Tongue (tissue), 2 donors: Measurements from ENCODE around the gene SPTBN1. TPM values are rescaled to one million over a fixed set of nuclear protein-coding genes. Genes with fewer than 3 reads are reported as not detected.
A peak's percentile ranks its signal among the peaks of the same experiment; 100 is the strongest.

Source experiments
- DNase-seq: peaks from one replicate; pipeline ENCODE4 v3.0.0-alpha.2; 2015
- total RNA-seq: library from RNA; depleted of rRNA; stranded (reverse); fragments of >200 nt; gene quantifications from one replicate; pipeline ENCODE4 v1.2.3, GENCODE V29; 2014

SPTBN1 gene
- total RNA-seq, 1 donor from 2014 or later, result 402 TPM

DNA sequence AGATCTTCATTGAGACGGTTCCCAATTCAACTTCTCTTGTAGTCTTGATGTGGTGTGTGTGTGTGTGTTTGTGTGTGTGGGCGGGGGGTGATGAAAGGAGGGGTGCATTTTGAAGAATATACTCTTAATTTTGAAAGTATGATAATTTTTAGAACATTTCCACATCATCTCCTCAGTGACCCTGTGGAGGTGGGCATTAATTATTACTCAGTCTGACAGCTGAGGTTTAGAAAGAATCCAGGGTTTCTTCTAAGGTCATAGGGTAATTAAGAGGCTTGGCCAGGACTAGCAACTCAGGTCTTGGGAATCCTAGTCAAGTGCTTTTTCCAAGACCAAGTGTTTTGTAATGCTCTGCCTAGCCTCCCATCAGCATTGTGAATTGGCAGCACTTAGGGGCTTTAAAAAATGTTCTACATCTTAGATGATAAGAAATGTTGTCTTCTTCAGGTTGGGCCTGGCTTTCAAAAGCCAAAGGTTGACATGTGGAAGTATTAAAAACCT is 100.5 kb downstream of the SPTBN1 start:
- no peak for DNase-seq

DNA sequence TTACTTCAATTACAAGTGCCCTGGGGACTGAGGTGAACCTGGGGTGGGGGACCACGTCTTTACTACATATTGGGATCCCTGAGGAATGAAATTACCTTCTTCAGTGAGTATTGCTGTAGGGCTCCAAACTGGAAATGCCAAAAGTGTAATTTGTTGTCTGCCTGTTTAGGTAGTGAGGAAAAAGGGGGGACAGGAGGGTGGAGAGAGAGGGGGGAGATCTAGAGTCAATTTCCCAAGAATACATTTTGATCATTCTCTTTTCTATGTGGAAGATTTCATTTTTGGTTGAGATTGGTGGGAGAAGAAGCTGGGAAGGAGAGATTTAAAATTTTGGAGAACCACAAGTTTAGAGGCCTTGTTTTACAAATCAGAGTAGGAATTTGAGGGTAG is 101.1 kb downstream of the SPTBN1 start:
- DNase-seq, result no peak

DNA sequence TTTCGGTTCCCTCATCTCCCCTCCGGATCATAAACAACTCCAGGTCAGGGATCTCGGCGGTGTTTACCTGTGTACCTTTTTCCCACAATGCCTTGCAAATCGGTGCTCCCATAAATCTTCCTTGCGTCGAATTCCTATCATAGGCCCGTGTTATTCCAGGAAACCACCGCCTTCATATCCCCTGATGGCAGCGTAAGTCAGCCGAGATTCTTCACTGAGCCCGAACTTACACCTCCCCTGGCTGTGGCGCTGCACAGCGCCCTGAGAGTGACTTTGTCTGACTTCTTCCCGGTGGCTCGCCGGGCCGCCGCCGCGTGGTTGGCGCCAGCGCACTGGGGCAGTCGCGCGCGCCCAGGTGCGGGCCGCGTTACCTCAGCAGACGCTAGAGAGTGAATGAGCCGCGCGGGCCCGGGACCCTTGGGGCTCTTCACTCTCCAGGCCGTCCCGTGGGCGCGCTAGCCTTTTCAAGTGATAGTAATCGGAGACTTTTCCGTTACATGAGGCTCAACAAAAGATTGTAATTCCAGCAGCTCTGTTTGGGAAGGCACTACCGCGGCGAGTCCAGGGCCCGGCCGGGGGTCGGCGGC is 101.6 kb downstream of the SPTBN1 start:
- DNase-seq, result peak; percentile 63

DNA sequence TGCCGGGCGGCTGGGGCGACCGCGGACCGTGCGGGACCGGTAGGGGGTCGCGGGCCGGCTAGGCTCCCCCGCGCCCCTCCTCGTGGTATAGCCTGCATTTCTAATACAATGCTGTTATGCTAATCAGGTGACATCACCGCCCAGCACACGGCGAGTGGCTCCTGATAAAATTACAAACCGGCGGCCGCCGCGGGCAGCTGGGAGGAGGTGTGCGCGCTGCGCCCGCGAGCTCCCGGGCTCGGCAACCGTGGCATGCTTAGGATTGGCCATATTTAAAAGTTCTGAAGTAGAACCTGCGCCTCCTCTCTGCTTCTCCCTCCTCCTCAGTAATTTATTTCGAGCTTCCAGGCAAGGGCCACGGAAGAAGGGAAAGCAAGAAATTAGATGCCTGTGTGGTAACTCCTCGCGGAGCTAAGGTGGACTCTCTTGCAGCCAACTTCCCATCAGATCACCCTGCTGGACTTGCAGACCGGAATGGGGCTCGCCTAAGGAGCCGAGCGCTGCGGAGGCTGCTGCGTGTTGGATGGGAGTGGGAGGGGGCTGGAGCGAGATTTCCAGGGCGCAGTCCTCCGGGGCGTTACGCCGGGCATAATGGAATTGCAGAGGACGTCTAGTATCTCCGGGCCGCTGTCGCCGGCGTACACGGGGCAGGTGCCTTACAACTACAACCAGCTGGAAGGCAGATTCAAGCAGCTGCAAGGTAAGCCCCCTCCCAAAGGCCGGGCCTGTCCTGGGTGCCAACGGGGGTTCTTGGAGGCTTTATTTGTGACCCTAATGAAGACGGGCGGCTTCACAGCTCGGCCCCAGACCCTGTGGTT is 102.3 kb downstream of the SPTBN1 start:
- peak; percentile 76 for DNase-seq

DNA sequence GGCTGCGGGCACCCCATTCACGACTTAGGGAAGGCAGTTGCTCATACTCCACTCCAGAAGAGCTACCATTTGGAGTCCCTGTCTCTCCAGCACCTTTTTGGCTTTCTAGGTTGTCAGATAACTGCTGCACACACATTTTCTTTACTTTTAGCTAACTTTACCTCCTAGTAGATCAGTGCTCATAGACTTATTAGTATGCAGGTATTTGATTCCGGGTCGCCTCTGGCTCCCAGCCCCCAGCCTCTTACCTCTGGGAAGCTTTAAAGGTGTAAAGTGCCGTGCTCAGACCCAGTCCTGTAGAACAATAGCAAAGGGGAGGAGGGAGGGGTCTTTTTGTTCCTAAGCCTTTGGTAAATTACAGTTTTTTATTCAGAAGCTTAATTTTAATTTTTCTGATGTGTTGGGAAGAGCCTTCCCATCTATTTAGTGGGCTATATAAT is 102.9 kb downstream of the SPTBN1 start:
- no peak for DNase-seq

DNA sequence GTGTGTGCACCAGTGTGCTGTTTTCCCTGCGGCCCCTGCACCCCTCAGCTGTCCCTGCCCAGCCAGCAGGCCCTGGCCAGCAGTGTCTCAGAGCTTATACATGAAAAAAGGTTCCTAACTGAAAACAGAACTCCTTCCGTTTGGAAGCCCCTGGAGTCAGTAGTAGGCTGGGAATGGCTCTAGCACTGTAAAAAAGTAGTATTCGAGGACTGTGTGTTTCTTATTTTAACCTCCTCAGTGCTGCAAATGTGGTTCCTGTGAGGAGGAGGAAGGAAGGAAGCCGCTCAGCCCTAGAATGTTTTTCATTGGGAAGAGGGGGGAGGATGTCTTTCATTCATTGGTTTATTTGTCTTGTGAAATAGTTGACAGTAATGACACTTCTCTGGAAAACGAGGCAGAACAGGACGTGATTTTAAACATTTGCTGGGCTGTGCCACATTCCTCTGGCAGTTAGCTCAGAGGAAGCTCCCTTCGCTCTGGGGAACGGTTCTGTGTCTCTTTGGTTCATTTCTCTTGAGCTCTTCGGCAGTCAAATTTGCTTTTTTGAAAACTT is 103.5 kb downstream of the SPTBN1 start:
- peak; percentile 68 for DNase-seq

DNA sequence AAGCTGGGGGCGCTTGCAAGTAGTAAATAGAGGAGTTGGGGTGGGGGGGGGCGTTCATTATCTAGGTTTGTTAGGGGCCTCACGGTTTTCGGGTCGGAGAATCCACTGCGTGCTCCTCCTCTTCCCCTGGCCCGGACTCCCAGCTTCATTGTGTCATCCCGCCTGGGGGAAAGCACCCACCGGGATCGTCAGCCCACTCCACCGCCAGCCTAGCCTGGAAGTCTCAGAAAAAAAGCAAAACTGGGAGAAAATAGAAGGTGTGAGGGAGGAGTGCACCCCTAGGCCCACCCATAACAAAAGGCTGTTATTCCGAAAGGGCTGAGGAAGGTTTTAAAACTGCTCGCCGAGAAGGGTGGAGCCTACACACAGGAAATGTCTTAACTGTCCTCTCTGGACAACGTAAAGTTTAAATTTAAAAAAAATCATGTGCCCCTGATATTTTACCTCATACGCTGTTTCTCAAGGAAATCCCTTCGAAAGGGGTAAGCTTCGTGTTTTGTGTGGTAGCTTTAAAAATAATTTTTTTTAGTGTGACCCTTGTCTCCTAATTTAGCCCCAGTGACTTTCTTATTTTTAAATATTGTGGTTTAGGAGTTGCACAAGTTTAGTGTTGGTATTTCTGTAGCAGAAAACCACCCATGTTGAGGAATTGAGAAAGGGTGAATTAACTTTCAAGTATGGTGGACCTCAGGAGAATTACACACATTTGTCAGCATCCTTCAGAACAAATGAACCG is 104.2 kb downstream of the SPTBN1 start:
- DNase-seq, result peak; percentile 62

DNA sequence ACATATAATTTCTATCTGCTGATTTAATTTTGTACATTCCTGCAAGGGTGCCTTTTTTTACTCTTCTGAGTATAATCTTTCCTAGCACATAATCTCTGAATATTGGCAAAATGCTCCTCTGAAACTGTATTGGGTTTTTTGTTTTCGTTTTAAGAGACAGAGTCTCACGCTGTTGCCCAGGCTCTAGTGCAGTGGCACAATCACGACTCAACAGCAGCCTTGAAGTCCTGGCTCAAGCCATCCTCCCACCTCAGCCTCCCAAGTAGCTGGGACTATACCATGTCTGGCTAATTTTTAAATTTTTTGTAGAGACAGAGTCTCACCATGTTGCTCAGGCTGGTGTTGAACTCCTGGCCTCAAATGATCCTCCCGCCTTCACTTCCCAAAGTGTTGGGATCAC is 104.9 kb downstream of the SPTBN1 start:
- DNase-seq, result no peak

DNA sequence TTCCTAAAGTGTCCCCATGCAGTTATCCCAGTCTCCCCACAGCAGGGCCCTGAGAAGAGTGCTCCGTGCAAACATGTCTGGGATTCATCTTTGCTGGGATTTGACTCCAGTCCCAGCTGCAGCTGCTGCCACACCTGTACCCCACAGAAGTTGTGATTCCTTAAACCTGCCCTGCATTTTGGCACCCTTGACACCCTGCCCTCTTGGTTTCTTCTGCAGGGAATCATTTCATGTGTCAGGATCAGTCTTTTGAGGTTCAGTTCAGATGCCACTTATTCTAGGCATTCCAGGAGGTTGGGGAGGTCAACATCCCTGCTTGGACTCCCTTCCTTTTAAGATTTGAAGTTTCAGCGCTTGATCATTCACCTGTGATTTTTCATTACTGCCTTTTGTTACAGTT is 108.3 kb downstream of the SPTBN1 start:
- no peak for DNase-seq

DNA sequence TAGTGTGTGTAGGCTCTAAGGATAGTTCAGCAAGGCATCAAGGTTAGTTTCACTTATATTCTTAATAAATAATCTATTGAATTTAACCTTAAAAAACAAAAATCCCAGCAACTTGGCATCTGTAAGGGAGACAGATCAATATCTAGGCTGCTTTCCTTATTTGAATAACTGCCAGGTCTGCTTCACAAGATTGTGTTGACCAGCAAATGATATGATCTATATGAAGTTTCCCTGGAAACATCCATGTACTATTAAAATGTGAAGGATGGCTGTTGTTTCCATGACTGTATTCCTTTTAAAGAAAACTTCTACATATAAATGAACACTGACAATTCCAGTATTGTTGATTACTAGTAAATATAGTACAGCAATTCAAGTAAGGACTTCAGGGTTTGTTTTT is 109.4 kb downstream of the SPTBN1 start:
- no peak for DNase-seq

DNA sequence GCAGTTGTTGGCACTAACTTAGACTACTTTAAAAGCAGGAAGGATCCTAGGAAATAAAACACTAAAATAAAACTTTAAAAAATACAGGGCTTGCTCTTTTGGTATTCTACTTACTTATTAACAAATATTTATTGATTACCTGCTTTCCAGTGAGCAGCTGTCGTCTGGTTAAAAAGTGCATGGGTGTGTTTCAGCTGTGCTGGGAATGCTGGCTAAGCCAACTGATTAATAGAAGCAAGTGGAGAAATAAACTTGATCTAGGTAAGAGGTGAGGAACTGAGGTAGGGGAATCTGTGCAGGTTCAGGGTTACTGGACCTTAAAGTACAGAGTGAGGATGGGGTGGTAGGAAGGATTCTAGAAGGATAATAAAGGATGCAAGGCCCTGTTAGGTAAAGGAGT is 110.8 kb downstream of the SPTBN1 start:
- no peak for DNase-seq

DNA sequence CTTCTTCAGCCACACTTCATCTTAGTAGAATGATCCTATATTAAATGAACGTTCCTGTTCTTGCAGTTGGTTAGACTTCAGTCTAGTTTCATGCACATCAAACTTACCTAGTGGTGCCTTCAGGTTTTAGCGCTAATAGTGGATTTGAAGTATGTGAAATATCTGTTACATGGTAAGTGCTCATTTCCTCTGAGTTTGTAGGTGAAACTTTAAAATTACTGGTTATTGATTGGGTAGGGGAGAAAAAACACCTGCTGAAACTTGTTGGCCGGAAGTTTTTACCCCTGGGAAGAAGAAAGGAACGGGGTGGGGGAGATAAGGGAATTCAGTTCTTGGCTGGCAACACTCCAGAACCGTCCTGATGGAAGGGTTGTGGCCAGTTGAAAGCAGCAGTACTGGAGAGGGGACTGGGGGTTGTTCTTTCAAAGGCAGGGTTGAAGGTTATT is 112.8 kb downstream of the SPTBN1 start:
- DNase-seq, result no peak

DNA sequence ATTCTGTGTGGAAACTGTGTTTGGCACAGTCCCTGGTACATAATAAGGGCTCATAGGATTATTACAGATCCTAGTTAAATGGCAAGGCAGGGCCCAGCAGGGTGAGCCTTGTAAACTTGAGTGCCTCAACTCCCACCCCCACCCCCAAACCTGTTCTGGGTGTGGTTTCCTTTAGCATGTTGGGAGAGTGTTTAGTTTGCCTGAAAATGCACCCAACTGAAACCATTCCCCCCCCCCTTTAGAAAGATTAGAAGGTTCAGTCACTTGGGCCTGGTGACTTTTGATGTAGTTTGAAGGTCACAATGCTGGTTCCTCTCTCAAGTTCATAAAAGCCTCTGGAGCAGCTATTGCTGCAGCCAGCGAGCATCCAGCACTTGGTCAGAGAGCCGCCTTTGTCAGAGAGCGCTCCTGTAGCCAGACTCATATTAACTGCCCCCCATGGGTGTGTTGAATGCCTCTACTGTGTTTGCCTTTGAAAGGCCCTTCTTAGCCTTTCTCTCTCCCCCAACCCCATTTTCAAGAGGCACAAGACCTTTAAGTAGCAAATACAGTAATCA is 113.7 kb downstream of the SPTBN1 start:
- peak; percentile 34 for DNase-seq

DNA sequence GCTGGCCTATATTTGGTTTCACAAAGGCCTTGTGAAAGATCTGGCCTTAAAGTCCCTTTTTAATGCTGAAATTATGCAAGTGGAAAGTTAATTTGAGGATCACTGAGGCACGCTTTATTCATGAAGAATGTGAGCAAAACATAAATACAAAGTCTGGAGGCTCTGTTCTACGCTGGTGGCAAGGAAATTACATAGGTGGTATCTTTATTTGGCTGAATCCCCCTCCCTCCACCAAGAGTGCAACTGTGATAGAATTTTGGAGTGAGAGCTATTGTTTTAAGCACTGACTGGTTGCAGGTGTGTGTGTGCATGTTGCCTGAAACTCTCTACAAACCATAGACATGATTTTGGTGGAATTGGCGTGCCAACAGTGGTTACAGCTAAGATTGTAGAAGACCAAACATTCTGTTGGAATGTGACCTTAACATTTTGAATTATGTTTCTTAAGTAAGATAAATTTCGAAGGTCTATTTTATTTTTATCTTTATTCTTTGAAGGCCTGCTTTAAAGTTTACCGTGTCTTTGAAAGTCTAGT is 114.3 kb downstream of the SPTBN1 start:
- DNase-seq, result no peak

DNA sequence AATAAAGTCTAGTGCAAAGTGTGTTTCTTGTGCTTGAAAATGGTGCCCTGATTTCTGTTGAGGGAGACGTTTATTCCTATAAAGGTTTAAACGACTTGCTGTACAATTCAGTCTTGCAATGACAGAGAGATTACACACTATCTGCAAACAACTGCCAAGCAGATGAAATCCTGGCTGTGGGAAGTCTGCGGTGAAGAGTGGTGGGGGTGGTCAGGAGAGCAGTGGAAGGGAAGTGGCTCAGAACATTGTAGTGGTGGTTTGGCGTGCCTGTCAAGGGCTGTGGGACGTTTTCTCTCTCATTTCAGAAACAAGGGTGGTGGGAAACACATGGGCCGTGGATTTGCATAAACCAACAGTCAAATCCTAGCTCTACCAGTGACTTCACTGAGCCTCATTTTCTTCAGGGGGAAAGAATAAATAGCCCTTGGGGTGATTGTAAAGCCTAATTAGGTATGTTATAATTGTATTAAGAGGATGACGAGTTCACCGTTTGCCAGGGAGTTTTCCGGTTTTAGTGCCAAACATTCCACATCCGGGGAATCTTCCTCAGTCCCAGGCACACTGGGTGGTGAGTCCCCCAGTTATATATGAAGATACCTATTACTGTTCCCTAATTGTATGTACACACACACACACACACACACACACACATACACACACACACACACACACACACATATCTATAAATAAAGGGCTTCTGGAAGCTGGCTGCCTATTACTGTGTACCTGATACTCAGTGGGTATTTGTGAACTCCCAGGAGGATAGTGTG is 115.0 kb downstream of the SPTBN1 start:
- peak; percentile 61 for DNase-seq

DNA sequence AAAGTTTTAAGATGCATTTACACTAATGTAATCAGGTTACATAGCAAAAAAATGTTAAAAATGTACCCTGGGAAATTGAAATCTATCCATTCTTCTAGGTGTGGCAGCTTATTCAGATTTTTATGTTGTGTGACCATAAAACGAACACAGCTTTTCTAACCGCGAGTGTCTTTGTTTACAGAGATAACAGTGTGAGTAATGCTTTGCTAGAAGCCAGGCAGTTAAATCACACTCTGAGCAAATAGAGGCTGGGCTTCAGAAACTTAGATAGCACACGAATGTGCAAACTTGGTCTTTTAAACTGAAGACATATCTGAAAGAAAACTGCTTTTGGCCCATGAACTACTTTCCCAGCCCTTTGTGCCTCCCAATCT is 116.1 kb downstream of the SPTBN1 start:
- DNase-seq, result peak; percentile 36

DNA sequence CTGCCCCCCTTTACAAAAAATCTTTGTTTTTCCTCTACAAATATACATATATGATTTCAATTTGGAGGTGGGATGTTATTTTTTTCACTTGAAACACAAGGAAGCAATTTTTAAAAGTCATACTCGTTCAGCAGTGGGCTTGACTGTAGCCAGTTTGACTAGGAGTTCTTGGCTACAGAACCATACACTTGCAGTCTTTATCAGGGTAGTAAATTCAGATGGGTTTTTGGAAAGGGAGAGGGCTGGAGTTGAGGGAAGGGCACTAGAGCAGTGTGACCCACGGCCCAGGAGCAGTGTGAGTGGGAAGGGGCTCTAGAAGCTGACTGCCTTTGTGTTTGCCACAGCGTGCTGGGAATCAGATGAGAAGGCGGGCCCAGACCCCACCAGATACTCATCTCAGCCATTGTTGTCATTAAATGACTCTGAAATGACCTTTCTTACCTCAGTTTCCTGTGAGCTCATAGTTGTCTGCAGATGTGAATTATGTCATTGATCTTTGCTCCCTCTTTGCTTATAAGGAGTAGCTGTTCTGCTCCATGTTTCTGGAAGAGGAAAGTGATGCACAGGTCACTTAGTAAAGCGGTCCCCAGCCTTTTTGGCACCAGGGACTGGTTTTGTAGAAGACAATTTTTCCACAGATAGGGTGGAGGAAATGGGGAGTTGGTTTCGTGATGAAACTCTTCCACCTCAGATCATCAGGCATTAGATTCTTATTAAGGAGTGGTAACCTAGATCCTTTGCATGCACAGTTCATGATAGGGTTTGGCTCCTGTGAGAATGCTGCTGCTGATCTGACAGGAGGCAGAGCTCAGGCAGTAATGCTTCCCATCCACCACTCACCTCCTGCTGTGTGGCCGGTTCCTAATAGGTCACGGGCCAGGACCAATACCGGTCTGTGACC is 116.8 kb downstream of the SPTBN1 start:
- DNase-seq, result peak; percentile 31

DNA sequence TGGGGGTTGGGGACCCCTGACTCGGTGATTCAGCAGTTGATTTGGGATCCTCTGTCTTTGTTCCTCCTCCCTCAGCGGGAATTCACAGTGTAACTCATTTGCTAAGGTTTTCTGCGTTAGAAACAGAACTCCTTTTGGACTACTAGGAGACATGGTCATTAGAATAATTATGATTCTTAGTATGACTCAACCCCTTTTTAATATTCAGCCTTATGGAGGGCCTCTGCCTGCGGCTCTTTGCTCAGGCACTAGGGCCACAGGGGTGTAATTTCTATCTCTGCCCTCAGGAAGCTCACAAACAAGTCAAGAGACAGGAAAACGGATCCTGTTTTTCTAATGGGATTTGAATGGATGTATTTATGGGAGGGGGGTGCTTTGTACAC is 117.4 kb downstream of the SPTBN1 start:
- no peak for DNase-seq

DNA sequence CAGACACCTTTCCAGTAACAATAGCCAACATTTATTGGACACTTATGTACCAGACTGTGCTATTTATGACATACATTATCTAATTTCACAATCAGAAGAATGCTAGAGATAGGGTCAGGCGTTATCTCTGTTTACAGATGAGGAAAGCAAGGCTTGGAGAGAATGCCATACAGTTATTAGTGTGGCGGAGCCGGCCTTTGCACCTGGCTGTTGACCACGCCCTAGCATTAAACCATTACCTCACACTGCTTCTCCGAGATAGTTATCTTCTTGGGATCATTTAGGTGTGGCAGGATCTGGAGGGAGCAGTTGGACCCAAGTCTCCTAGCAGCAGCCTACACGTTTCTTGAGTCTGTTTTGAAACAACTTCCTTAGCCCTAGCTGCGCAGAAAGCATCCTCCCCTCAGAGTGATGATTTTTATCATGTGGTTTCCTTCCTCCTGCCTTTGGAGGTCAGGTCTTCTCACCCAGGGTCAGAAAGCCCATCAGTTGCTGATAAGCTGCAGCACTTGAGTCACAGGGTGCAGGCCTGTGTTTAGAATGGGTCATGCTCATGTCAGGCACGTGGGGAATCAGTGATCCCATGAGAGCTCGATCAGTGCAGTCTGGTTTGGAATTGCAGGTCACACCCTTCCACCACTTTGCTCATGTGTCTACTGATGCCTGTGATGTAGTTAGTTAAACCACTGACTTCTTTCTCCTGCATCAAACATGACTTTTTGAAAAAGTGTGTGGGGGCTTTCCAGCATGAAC is 118.2 kb downstream of the SPTBN1 start:
- no peak for DNase-seq

DNA sequence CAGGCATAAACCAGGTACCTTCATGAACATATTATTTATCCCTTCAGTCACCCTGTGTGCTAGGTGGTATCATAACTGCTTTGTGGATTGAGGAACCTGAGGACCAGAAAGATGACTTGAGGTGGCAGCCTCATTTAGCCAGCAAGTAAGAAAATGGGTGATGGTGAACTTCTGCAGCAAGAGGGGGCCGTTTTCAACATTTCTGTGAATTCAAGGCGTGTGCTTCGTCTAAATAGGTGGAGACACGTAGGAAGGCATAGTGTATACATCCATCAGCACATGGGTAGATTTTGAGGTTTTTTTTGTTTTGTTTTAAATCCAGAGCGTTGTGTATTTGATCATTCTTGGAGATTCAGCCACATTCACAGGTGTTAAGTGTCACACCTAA is 118.7 kb downstream of the SPTBN1 start:
- DNase-seq, result no peak
